ENCODE data around the gene SNTG2.
"Not testable (repeated sequence)": the region's sequence is repeated elsewhere in the genome, so short reads cannot be mapped to it uniquely, and the experiment has no call there.

Gene SNTG2

GRCh38 chr2:1224901-1225300 is 274.3 kb downstream of the SNTG2 start:
- Mint-ChIP-seq H3K27me3 (ENCODE audit: low read depth) (peaks cover 23% of the 10 kb centered on the region), H3K9me3 (peaks cover under 1% of the 10 kb centered on the region), H3K27ac (no peak overlapping the region), H3K4me1 (peaks cover 33% of the 10 kb centered on the region), H3K36me3 (ENCODE audit: low read depth) (no peaks in the 10 kb centered on the region), H3K4me3 (no peak overlapping the region)
- no peak for TF ChIP-seq CTCF (IDR thresholded peaks at IDR 0.05; ENCODE audit: unreplicated experiment in 3 of 3)

- H3K27ac Mint-ChIP-seq, result peak overlapping the region in 1 of 3 experiments; percentile 57
- H3K4me1 Mint-ChIP-seq, result peaks cover 23% of the 10 kb centered on the region
- TF ChIP-seq CTCF (IDR thresholded peaks at IDR 0.05; ENCODE audit: unreplicated experiment in 3 of 3), result no peak
- peaks cover 16% of the 10 kb centered on the region for H3K27me3 Mint-ChIP-seq (ENCODE audit: low read depth)
- no peak overlapping the region for H3K4me3 Mint-ChIP-seq
- H3K9me3 Mint-ChIP-seq, result peaks cover 9% of the 10 kb centered on the region
- no peaks in the 10 kb centered on the region for H3K36me3 Mint-ChIP-seq (ENCODE audit: low read depth)
Observed at GRCh38 chr2:1226766-1227165, 276.1 kb downstream of the SNTG2 start.

GRCh38 chr2:1227274-1227900 is 276.7 kb downstream of the SNTG2 start:
- peak overlapping the region; percentile 51 to 57 (median 52) for H3K27ac Mint-ChIP-seq
- peaks cover 10% of the 10 kb centered on the region for H3K27me3 Mint-ChIP-seq (ENCODE audit: low read depth)
- H3K4me3 Mint-ChIP-seq, result no peak overlapping the region
- H3K9me3 Mint-ChIP-seq, result peaks cover 9% of the 10 kb centered on the region
- H3K4me1 Mint-ChIP-seq, result peaks cover 18% of the 10 kb centered on the region
- TF ChIP-seq CTCF (IDR thresholded peaks at IDR 0.05; ENCODE audit: unreplicated experiment in 3 of 3), result no peak
- H3K36me3 Mint-ChIP-seq (ENCODE audit: low read depth), result no peaks in the 10 kb centered on the region

- Mint-ChIP-seq H3K4me1 (peaks cover 18% of the 10 kb centered on the region), H3K27me3 (ENCODE audit: low read depth) (peaks cover 10% of the 10 kb centered on the region)
- H3K9me3 Mint-ChIP-seq; H3K36me3 Mint-ChIP-seq (ENCODE audit: low read depth); H3K4me3 Mint-ChIP-seq; H3K27ac Mint-ChIP-seq: not testable (repeated sequence)
Observed at GRCh38 chr2:1229596-1229995, 278.9 kb downstream of the SNTG2 start.

DNA sequence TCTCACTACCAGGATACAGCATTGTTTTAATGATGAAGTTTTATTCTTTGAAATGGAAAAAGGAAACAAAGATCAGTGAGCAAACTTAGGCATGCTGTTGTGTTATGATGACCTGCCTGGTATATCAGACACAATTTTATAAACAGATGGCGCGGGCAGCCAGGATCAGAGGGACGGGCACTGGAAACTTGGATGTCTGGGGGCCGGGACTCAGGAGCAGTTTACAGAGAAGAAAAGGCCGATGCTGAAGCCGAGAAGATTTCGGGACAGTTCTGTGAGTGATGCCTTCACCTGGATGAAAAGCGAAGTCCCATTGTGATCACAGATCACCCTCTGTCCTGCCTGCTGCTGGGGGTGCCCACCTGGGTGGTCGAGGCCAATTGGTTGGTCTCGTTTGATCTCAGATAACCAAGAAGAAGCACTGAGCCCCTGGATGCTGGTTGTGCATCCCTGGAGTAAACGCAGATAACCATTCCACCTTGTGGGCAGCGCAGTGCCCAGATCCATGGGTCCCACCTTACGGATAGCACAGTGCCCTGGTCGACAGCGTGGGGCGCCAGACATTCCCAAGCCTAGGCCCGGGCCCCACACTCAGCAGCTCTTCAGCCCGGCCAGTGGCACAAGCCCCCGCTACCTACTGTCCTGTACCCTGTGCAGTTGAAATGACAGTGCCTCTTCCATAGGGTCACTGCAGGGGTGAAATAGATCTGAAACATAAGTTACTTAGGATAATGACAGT is 279.7 kb downstream of the SNTG2 start:
- H3K27me3 Mint-ChIP-seq (ENCODE audit: low read depth), result peaks cover 10% of the 10 kb centered on the region
- no peaks in the 10 kb centered on the region for H3K36me3 Mint-ChIP-seq (ENCODE audit: low read depth)
- no peak overlapping the region for H3K27ac Mint-ChIP-seq
- no peak overlapping the region for H3K4me3 Mint-ChIP-seq
- H3K9me3 Mint-ChIP-seq, result peaks cover 9% of the 10 kb centered on the region
- no peak for TF ChIP-seq CTCF (IDR thresholded peaks at IDR 0.05; ENCODE audit: unreplicated experiment in 3 of 3)
- peaks cover 18% of the 10 kb centered on the region for H3K4me1 Mint-ChIP-seq

GRCh38 chr2:1231466-1232063 is 280.9 kb downstream of the SNTG2 start:
- no peak for TF ChIP-seq CTCF (IDR thresholded peaks at IDR 0.05; ENCODE audit: unreplicated experiment in 3 of 3)
- H3K36me3 Mint-ChIP-seq (ENCODE audit: low read depth), result no peaks in the 10 kb centered on the region
- peaks cover 18% of the 10 kb centered on the region for H3K4me1 Mint-ChIP-seq
- H3K27ac Mint-ChIP-seq, result no peak overlapping the region
- no peak overlapping the region for H3K4me3 Mint-ChIP-seq
- peaks cover 9% of the 10 kb centered on the region for H3K9me3 Mint-ChIP-seq
- H3K27me3 Mint-ChIP-seq (ENCODE audit: low read depth), result peaks cover 14% of the 10 kb centered on the region

Data from nephron (organoid).